ENCODE measurements around the gene GABRR3. TPM values are rescaled to one million over a fixed set of nuclear protein-coding genes. Genes with fewer than 3 reads are reported as not detected.

Gene GABRR3
- total RNA-seq, 1 donor from 2014 or later: not detected

DNA sequence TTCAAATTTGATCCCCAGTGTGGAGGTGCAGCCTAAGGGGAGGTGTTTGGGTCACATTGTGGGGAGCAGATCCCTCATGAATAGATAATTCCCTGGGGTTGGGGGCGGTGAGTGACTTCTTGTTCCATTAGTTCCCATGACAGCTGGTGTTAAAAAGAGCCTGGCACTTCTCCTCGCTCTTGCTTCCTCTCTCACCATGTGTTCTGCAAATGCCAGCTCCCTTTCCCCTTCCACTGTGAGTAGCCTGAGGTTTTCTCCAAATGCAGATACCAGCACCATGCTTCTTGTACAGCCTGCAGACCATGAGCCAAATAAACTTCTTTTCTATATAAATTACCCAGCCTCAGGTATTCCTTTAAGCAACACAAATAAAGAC, 86.0 kb downstream of the GABRR3 start:
- no peak overlapping the region for H3K4me3 ChIP-seq
- TF ChIP-seq, protein P1, sequence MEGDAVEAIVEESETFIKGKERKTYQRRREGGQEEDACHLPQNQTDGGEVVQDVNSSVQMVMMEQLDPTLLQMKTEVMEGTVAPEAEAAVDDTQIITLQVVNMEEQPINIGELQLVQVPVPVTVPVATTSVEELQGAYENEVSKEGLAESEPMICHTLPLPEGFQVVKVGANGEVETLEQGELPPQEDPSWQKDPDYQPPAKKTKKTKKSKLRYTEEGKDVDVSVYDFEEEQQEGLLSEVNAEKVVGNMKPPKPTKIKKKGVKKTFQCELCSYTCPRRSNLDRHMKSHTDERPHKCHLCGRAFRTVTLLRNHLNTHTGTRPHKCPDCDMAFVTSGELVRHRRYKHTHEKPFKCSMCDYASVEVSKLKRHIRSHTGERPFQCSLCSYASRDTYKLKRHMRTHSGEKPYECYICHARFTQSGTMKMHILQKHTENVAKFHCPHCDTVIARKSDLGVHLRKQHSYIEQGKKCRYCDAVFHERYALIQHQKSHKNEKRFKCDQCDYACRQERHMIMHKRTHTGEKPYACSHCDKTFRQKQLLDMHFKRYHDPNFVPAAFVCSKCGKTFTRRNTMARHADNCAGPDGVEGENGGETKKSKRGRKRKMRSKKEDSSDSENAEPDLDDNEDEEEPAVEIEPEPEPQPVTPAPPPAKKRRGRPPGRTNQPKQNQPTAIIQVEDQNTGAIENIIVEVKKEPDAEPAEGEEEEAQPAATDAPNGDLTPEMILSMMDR (IDR thresholded peaks at IDR 0.05): no peak
- peaks cover 6% of the 10 kb centered on the region for H3K4me1 ChIP-seq
- no peak for ATAC-seq
- no peak overlapping the region for H3K27ac ChIP-seq
- no peak for DNase-seq
- intact Hi-C loops (cut with DNase I): no loop called here
- H3K27me3 ChIP-seq (ENCODE audit: low read depth): no peaks in the 10 kb centered on the region
- H3K36me3 ChIP-seq: peaks cover 79% of the 10 kb centered on the region
- H3K9me3 ChIP-seq: no peaks in the 10 kb centered on the region

- DNase-seq: no peak
- no peak overlapping the region for H3K27ac ChIP-seq
Observed at GRCh38 chr3:97948351-97949109, 86.6 kb downstream of the GABRR3 start.

GRCh38 chr3:97942801-97943546, 92.1 kb downstream of the GABRR3 start:
- ATAC-seq (peak in 1 of 2 donors; percentile 42), DNase-seq (no peak)
- H3K9me3 ChIP-seq: no peaks in the 10 kb centered on the region
- TF ChIP-seq, protein P1 (IDR thresholded peaks at IDR 0.05): no peak
- H3K4me1 ChIP-seq: no peaks in the 10 kb centered on the region
- intact Hi-C loops (cut with DNase I): no loop called here
- no peaks in the 10 kb centered on the region for H3K27me3 ChIP-seq (ENCODE audit: low read depth)
- no peak overlapping the region for H3K4me3 ChIP-seq
- peaks cover 78% of the 10 kb centered on the region for H3K36me3 ChIP-seq
- no peak overlapping the region for H3K27ac ChIP-seq

More at GRCh38 chr3:97948351-97949109, 86.6 kb downstream of the GABRR3 start:
- Histone ChIP-seq H3K9me3 (no peaks in the 10 kb centered on the region), H3K27me3 (ENCODE audit: low read depth) (no peaks in the 10 kb centered on the region), H3K36me3 (peaks cover 79% of the 10 kb centered on the region), H3K4me3 (no peak overlapping the region), H3K4me1 (peaks cover 6% of the 10 kb centered on the region)
- ATAC-seq: no peak
- TF ChIP-seq, protein P1 (IDR thresholded peaks at IDR 0.05): no peak
- intact Hi-C loops (cut with DNase I): no loop called here

DNA sequence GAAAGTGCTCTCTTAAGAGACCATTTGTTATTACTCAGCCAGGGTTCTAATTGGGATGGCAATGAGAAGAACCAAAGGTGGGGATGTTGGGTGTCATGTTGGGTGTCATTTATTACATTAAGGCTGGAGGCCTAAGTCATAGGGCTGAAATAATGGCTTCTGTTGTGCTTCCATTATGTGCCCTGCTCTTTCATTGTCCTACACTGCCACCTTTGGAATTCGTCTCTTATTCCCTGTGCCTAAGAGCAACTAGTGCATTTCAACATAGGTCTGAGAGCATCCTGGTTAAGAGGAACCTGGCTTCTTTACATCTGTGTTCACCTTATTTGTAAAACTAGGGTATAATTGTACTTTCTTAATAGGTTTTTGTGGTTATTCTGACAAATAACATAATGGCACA, 95.1 kb downstream of the GABRR3 start:
- intact Hi-C loops (cut with DNase I): no loop called here
- no peak overlapping the region for H3K27ac ChIP-seq
- DNase-seq (no peak), ATAC-seq (peak in 1 of 2 donors; percentile 51)
- H3K36me3 ChIP-seq: peaks cover 79% of the 10 kb centered on the region
- no peaks in the 10 kb centered on the region for H3K4me1 ChIP-seq
- TF ChIP-seq, protein P1 (IDR thresholded peaks at IDR 0.05): no peak
- H3K4me3 ChIP-seq: no peak overlapping the region
- no peaks in the 10 kb centered on the region for H3K9me3 ChIP-seq
- H3K27me3 ChIP-seq (ENCODE audit: low read depth): no peaks in the 10 kb centered on the region

GRCh38 chr3:97939401-97939800, 95.7 kb downstream of the GABRR3 start:
- H3K27me3 ChIP-seq (ENCODE audit: low read depth): no peaks in the 10 kb centered on the region
- ATAC-seq: no peak
- H3K4me1 ChIP-seq: no peaks in the 10 kb centered on the region
- H3K4me3 ChIP-seq: no peak overlapping the region
- H3K36me3 ChIP-seq: peaks cover 79% of the 10 kb centered on the region
- intact Hi-C loops (cut with DNase I): no loop called here
- H3K9me3 ChIP-seq: no peaks in the 10 kb centered on the region
- TF ChIP-seq, protein P1 (IDR thresholded peaks at IDR 0.05): no peak
- no peak overlapping the region for H3K27ac ChIP-seq
- DNase-seq: no peak
